ENCODE measurements around the gene CASZ1.

DNA sequence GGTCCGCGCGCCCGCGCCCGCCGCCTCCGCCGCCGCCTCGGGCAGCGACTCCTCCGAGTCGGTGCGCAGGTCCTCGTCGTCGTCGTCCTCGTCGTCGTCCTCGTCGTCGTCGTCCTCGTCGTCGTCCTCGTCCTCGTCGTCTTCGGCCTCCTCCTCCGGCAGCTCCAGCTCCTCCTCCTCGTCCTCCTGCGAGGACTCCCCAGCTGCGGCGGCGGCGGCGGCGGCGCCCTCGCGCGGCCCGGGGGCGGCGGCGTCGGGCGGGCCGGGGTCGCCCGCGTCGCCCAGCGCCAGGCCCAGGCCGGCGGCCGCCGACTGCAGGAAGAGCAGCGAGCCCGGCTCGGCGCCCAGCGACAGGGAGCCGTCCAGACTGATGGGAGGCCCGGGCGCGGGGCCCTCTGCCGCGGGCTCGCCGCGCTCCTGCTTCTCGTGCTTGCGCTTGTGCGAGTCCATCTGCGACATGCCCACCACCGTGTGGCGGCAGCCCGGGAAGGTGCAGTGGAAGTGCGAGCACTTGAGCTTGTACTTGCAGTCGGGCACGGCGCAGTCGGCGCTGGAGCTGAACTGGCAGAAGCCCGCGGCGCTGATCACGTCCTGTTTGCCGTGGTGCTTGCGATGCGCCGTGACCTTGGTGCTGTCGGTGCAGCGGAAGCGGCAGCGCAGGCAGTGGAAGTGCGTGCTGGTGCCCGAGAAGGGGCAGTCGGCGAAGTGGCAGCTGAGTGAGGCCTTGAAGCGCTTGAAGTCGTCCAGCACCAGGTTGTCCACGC lies 157.3 kb downstream of the CASZ1 start:
- TF ChIP-seq, protein P1, sequence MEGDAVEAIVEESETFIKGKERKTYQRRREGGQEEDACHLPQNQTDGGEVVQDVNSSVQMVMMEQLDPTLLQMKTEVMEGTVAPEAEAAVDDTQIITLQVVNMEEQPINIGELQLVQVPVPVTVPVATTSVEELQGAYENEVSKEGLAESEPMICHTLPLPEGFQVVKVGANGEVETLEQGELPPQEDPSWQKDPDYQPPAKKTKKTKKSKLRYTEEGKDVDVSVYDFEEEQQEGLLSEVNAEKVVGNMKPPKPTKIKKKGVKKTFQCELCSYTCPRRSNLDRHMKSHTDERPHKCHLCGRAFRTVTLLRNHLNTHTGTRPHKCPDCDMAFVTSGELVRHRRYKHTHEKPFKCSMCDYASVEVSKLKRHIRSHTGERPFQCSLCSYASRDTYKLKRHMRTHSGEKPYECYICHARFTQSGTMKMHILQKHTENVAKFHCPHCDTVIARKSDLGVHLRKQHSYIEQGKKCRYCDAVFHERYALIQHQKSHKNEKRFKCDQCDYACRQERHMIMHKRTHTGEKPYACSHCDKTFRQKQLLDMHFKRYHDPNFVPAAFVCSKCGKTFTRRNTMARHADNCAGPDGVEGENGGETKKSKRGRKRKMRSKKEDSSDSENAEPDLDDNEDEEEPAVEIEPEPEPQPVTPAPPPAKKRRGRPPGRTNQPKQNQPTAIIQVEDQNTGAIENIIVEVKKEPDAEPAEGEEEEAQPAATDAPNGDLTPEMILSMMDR (IDR thresholded peaks at IDR 0.05) = no peak
- no peak for TF ChIP-seq POLR2A (IDR thresholded peaks at IDR 0.05)

Measured in testis (tissue), 2 donors.